ENCODE measurements around the gene TFAP2E. TPM values are rescaled to one million over a fixed set of nuclear protein-coding genes. Genes with fewer than 3 reads are reported as not detected.

TFAP2E gene
- total RNA-seq, 6 experiments from 2014 or later, result 0.15 to 0.24 TPM; not detected in 4

- H3K4me3 ChIP-seq, result no peak overlapping the region
- no peaks in the 10 kb centered on the region for H3K27me3 ChIP-seq
- H3K9me3 ChIP-seq, result no peaks in the 10 kb centered on the region
- 91% methylated on average over 3 of the region's 3 CpGs for WGBS (ENCODE audit: insufficient coverage, low coverage, low lambda C conversion rate, missing lambda C conversion rate)
- H3K36me3 ChIP-seq, result peaks cover 14 to 77% (median 26%) of the 10 kb centered on the region in 4 donors
- no peaks in the 10 kb centered on the region for H3K4me1 ChIP-seq
- intact Hi-C loops (cut with DNase I), result no loop called here
- no peak overlapping the region for H3K27ac ChIP-seq
- ATAC-seq (no peak), DNase-seq (no peak)
- no peak for TF ChIP-seq CTCF (IDR thresholded peaks at IDR 0.05)
- TF ChIP-seq POLR2A (IDR thresholded peaks at IDR 0.05), result no peak
Measured at GRCh38 chr1:35603468-35603867, 30.4 kb downstream of the TFAP2E start.

GRCh38 chr1:35603941-35604340 is 30.8 kb downstream of the TFAP2E start:
- Histone ChIP-seq H3K4me1 (no peaks in the 10 kb centered on the region), H3K36me3 (peaks cover 14 to 82% (median 28%) of the 10 kb centered on the region in 4 donors), H3K27ac (no peak overlapping the region), H3K4me3 (no peak overlapping the region), H3K27me3 (no peaks in the 10 kb centered on the region), H3K9me3 (no peaks in the 10 kb centered on the region)
- ATAC-seq (no peak), DNase-seq (no peak)
- TF ChIP-seq CTCF (IDR thresholded peaks at IDR 0.05), result no peak
- no peak for TF ChIP-seq POLR2A (IDR thresholded peaks at IDR 0.05)
- WGBS (ENCODE audit: insufficient coverage, low coverage, low lambda C conversion rate, missing lambda C conversion rate), result 79% methylated on average over 4 of the region's 4 CpGs
- intact Hi-C loops (cut with DNase I), result no loop called here

- WGBS (ENCODE audit: insufficient coverage, low coverage, low lambda C conversion rate, missing lambda C conversion rate), result 92% methylated on average over 6 of the region's 6 CpGs
- intact Hi-C loops (cut with DNase I), result no loop called here
- Histone ChIP-seq H3K4me3 (no peak overlapping the region), H3K27me3 (no peaks in the 10 kb centered on the region), H3K36me3 (peaks cover 14 to 85% (median 31%) of the 10 kb centered on the region in 4 donors), H3K4me1 (no peaks in the 10 kb centered on the region), H3K27ac (no peak overlapping the region), H3K9me3 (no peaks in the 10 kb centered on the region)
- ATAC-seq (no peak), DNase-seq (no peak)
- TF ChIP-seq CTCF (IDR thresholded peaks at IDR 0.05), result no peak
- no peak for TF ChIP-seq POLR2A (IDR thresholded peaks at IDR 0.05)
Measured at GRCh38 chr1:35605071-35605866, 32.2 kb downstream of the TFAP2E start.

GRCh38 chr1:35605867-35606182 is 32.7 kb downstream of the TFAP2E start:
- intact Hi-C loops (cut with DNase I), result no loop called here
- Histone ChIP-seq H3K27me3 (no peaks in the 10 kb centered on the region), H3K9me3 (no peaks in the 10 kb centered on the region), H3K36me3 (peaks cover 14 to 81% (median 31%) of the 10 kb centered on the region in 4 donors), H3K4me3 (no peak overlapping the region), H3K4me1 (no peaks in the 10 kb centered on the region), H3K27ac (no peak overlapping the region)
- TF ChIP-seq POLR2A (IDR thresholded peaks at IDR 0.05), result no peak
- TF ChIP-seq CTCF (IDR thresholded peaks at IDR 0.05), result no peak
- ATAC-seq, result no peak
- WGBS (ENCODE audit: insufficient coverage, low coverage, low lambda C conversion rate, missing lambda C conversion rate), result 100% methylated on average over 3 of the region's 4 CpGs
- no peak for DNase-seq

All from right lobe of liver (tissue), 6 donors.